Ascending aorta (tissue), 2 donors: ENCODE results near the gene C1orf141. TPM values are rescaled to one million over a fixed set of nuclear protein-coding genes. Genes with fewer than 3 reads are reported as not detected.

Experiments
- DNase-seq, 2 donors: peaks; one replicate each; pipeline ENCODE4 v3.0.0-alpha.2; 2019; ENCODE audit warnings: low spot score in 2 of 2
- H3K27ac ChIP-seq, 2 donors: fragments of 200-600 bp; sonication (generic); one replicate each; pipeline ENCODE4 v1.5.1; 2016 to 2017; ENCODE audit warnings: mild to moderate bottlenecking in 1 of 2
- H3K27me3 ChIP-seq: fragments of 200-600 bp; sonication (generic); one replicate; pipeline ENCODE4 v1.5.1; 2017
- H3K36me3 ChIP-seq, 2 donors: fragments of 200-600 bp; sonication (generic); one replicate each; pipeline ENCODE4 v1.5.1; 2016
- H3K4me1 ChIP-seq, 2 donors: fragments of 200-600 bp; sonication (generic); one replicate each; pipeline ENCODE4 v1.5.1; 2016 to 2017; ENCODE audit warnings: mild to moderate bottlenecking in 1 of 2
- H3K4me3 ChIP-seq, 2 donors: fragments of 200-600 bp; sonication (generic); one replicate each; pipeline ENCODE4 v1.5.1; 2016 to 2017; ENCODE audit warnings: mild to moderate bottlenecking in 1 of 2
- H3K9me3 ChIP-seq, 2 donors: fragments of 200-600 bp; sonication (generic); one replicate each; pipeline ENCODE4 v1.5.1; 2016
- intact Hi-C: fragments of 100-400 bp; cut with DNase I; formaldehyde crosslinking; loops from one replicate; pipeline ENCODE4 v1.15.1; 2023
- total RNA-seq: library from RNA; depleted of rRNA; stranded (reverse); fragments of >200 nt; gene quantifications from one replicate; pipeline ENCODE4 v1.1.0, GENCODE V29; 2016
- TF ChIP-seq, protein P1 (sequence below), 3 experiments: fragments of 200-600 bp in 2 of 3; fragments of 450-650 bp in 1 of 3; sonication (generic) in 2 of 3; IDR thresholded peaks; one replicate each; pipeline ENCODE4 v1.5.1; 2016 to 2019; ENCODE audit warnings: antibody characterized with exemption in 3 of 3, mild to moderate bottlenecking in 1 of 3, moderate library complexity in 1 of 3

C1orf141 gene
- total RNA-seq, 1 donor from 2014 or later = not detected

DNA sequence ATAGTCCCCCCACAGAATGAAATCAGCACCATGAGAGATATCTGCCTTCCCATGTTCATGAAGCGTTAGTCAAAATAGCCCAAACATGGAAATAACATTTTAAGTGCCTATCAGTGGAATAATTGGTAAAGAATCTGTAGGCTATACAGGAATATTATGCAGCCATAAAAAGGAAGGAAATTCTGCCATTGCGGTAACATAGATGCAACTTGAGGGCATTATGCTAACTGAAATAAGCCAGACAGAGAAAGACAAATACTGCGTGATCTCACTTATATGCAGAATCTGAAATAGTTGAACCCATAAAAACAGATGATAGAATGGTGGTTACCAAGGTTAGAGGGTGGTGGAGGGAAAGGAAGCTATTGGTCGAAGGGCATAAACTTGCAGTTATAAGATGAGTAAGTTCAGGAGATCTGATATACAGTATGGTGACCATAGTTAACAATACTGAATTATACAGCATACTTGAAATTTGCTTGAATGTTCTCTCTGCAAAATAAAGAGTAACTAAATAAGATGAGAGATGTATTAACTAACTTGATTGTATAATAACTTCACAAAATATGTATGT is 30.8 kb upstream of the C1orf141 start:
- Histone ChIP-seq H3K4me3 (no peak overlapping the region), H3K36me3 (no peaks in the 10 kb centered on the region), H3K27ac (no peak overlapping the region), H3K9me3 (no peaks in the 10 kb centered on the region), H3K27me3 (no peaks in the 10 kb centered on the region), H3K4me1 (no peaks in the 10 kb centered on the region)
- DNase-seq = no peak
- TF ChIP-seq, protein P1, sequence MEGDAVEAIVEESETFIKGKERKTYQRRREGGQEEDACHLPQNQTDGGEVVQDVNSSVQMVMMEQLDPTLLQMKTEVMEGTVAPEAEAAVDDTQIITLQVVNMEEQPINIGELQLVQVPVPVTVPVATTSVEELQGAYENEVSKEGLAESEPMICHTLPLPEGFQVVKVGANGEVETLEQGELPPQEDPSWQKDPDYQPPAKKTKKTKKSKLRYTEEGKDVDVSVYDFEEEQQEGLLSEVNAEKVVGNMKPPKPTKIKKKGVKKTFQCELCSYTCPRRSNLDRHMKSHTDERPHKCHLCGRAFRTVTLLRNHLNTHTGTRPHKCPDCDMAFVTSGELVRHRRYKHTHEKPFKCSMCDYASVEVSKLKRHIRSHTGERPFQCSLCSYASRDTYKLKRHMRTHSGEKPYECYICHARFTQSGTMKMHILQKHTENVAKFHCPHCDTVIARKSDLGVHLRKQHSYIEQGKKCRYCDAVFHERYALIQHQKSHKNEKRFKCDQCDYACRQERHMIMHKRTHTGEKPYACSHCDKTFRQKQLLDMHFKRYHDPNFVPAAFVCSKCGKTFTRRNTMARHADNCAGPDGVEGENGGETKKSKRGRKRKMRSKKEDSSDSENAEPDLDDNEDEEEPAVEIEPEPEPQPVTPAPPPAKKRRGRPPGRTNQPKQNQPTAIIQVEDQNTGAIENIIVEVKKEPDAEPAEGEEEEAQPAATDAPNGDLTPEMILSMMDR (IDR thresholded peaks at IDR 0.05) = no peak
- intact Hi-C loops = no loop called here

DNA sequence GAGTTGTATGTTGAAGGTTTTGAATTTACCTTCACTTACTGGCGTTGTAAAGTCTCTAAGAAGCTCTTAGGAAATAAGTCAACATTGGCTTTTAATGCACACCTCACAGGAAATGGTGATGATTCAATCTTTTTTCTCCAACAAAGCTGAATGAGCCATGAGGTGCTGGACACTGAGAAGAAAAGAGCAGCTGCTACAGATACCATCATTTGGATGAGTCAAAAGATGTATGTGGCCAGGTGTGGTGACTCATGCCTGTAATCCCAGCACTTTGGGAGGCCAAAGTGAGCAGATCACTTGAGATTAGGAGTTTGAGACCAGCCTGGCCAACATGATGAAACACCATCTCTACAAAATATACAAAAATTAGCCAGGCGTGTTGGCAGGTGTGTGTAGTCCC is 28.2 kb upstream of the C1orf141 start:
- TF ChIP-seq, protein P1 (IDR thresholded peaks at IDR 0.05) = no peak
- Histone ChIP-seq H3K4me1 (no peaks in the 10 kb centered on the region), H3K27me3 (no peaks in the 10 kb centered on the region), H3K9me3 (no peaks in the 10 kb centered on the region), H3K36me3 (no peaks in the 10 kb centered on the region), H3K27ac (no peak overlapping the region), H3K4me3 (no peak overlapping the region)
- no peak for DNase-seq
- intact Hi-C loops = no loop called here

DNA sequence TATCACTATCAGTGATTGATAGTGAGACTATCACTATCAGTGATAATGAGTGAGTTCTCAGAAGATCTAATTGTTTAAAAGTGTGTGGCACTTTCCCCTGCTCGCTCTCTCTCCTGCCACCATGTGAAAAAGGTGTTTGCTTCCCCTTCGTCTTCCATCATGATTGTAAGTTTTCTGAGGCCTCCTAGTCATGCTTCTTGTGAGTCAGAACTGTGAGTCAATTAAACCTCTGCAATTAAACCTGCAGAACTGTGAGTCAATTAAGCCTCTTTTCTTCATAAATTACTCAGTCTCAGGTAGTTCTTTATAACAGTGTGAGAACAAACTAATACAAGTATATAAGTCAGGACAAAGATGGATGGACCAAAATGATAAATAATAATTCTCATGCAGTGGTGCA is 24.5 kb upstream of the C1orf141 start:
- DNase-seq = no peak
- Histone ChIP-seq H3K36me3 (no peaks in the 10 kb centered on the region), H3K27ac (no peak overlapping the region), H3K27me3 (no peaks in the 10 kb centered on the region), H3K9me3 (no peaks in the 10 kb centered on the region), H3K4me3 (no peak overlapping the region), H3K4me1 (no peaks in the 10 kb centered on the region)
- TF ChIP-seq, protein P1 (IDR thresholded peaks at IDR 0.05) = no peak
- intact Hi-C loops = no loop called here

DNA sequence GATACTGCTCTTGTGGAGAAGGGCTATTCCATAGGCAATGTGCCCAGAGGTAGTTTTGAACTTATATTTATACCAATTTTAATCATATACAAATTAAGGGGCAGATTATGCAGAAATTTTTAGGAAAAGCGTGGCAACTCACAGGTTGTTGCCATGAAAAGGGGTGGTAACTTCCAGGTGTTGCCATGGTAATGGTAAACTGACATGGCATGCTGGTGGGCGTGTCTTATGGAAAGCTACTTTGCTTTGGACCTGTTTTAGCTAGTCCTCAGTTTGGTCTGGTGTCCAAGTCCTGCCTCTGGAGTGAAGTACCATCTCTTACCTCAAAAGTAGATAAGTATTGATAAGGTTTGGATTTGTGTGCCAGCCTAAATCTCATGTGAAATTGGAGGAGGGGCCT is 23.6 kb upstream of the C1orf141 start:
- Histone ChIP-seq H3K4me3 (no peak overlapping the region), H3K9me3 (no peaks in the 10 kb centered on the region), H3K27me3 (no peaks in the 10 kb centered on the region), H3K4me1 (no peaks in the 10 kb centered on the region), H3K36me3 (no peaks in the 10 kb centered on the region), H3K27ac (no peak overlapping the region)
- intact Hi-C loops = no loop called here
- TF ChIP-seq, protein P1 (IDR thresholded peaks at IDR 0.05) = no peak
- DNase-seq = no peak

DNA sequence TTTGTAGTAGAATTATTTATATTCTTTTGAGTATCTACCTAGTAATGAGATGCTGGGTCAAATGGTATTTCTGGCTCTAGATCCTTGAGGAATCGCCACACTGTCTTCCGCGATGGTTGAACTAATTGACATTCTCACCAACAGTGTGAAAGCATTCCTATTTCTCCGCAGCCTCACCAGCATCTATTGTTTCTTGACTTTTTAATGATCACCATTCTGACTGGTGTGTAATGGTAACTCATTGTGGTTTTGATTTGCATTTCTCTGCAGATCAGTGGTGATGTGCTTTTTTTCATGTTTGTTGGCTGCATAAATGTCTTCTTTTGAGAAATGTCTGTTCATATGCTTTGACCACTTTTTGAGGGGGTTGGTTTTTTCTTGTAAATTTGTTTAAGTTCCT is 16.2 kb upstream of the C1orf141 start:
- intact Hi-C loops = no loop called here
- H3K9me3 ChIP-seq = no peaks in the 10 kb centered on the region
- H3K27ac ChIP-seq = no peak overlapping the region
- no peaks in the 10 kb centered on the region for H3K27me3 ChIP-seq
- TF ChIP-seq, protein P1 (IDR thresholded peaks at IDR 0.05) = no peak
- DNase-seq = no peak
- H3K36me3 ChIP-seq = no peaks in the 10 kb centered on the region
- no peak overlapping the region for H3K4me3 ChIP-seq
- H3K4me1 ChIP-seq = peaks cover 0 to 3% of the 10 kb centered on the region in 2 donors
